ENCODE measurements around the gene CDKN1A. TPM values are rescaled to one million over a fixed set of nuclear protein-coding genes. Genes with fewer than 3 reads are reported as not detected.
A peak's percentile ranks its signal among the peaks of the same experiment; 100 is the strongest.

Gene CDKN1A
- total RNA-seq, 4 donors from 2014 or later = 49.7 to 137 (median 81.7) TPM

DNA sequence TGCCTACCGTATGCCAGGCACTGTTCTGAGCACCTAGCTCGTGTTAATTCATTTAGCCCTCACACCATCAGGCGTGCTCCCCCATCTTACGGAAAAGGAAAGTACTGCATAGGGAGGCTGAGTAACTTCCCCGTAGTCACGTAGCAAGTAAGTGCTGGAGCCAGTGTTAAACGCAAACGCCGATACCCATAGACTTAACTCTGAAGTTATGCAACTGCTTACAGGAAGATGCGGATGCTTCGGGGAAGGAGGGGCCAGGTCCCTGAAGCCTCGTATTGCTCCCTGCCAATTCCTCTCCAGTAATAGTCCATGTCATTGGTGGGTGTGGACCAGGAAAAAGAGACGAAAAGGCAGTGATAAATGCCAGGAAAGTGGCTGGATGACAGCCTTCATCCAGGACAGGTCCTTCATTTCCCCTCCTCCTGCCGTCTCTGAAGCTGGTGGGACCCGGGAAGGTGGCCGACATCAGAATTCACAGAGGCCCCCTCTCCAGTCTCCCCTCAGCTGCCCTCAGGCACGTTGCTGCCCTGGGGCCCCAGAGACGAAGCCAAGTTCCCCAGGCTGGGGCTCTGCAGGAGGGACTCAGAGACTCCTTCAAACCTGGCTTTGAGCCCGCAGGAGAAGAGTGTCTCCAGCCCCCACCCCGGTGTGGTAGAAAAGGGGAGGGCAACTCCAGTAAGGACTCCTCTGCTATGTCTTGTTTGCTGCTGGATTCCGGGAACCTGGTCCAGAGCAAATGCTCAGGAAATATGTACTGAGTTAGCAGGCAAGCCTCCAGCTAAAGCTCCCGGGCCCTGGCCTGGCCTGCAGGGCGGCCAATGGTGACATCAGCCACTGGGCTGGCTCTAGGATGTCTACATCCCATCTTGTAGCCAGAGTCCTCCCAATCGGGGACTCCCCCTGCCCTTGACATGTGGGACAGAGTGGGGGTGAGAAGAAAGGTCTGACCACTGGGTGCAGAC, 56.9 kb downstream of the CDKN1A start:
- peak overlapping the region; percentile 1 to 39 for H3K4me3 ChIP-seq
- 2 to 9% methylated on average over 6 of the region's 24 CpGs for WGBS, 2 donors (ENCODE audit: low coverage in 1 of 2)

More for the DNA sequence above, 56.9 kb downstream of the CDKN1A start:
- Histone ChIP-seq H3K36me3 (no peaks in the 10 kb centered on the region), H3K4me1 (peaks cover 0 to 19% (median 4%) of the 10 kb centered on the region in 3 donors), H3K27ac (peak overlapping the region; percentile 7 to 81 (median 81)), H3K9me3 (no peaks in the 10 kb centered on the region), H3K27me3 (no peaks in the 10 kb centered on the region)
- TF ChIP-seq EP300 (IDR thresholded peaks at IDR 0.05) = no peak
- peak; percentile 91 for TF ChIP-seq POLR2AphosphoS5 (IDR thresholded peaks at IDR 0.05)
- TF ChIP-seq, protein P1, sequence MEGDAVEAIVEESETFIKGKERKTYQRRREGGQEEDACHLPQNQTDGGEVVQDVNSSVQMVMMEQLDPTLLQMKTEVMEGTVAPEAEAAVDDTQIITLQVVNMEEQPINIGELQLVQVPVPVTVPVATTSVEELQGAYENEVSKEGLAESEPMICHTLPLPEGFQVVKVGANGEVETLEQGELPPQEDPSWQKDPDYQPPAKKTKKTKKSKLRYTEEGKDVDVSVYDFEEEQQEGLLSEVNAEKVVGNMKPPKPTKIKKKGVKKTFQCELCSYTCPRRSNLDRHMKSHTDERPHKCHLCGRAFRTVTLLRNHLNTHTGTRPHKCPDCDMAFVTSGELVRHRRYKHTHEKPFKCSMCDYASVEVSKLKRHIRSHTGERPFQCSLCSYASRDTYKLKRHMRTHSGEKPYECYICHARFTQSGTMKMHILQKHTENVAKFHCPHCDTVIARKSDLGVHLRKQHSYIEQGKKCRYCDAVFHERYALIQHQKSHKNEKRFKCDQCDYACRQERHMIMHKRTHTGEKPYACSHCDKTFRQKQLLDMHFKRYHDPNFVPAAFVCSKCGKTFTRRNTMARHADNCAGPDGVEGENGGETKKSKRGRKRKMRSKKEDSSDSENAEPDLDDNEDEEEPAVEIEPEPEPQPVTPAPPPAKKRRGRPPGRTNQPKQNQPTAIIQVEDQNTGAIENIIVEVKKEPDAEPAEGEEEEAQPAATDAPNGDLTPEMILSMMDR (IDR thresholded peaks at IDR 0.05) = peak in 3 of 4 experiments; percentile 7 to 41 (median 14)
- TF ChIP-seq POLR2A (IDR thresholded peaks at IDR 0.05) = peak in 1 of 2 donors; percentile 16
- ATAC-seq = peak; percentile 91

Small RNA genes lying within 50 kb of the gene (small RNA-seq; reads per million reads assigned to genes)
- gene RF00019 = 0 reads per million in 4 donors
- 0 to 0.49 (median 0.04) reads per million in 4 donors for gene RNU1-88P

Other genes with a start within 250 kb of the CDKN1A start
- 1 to 10 TPM in 1 of 4 donors, not detected in 3; 2.0 TPM for gene PXT1, start 235.9 kb upstream of the CDKN1A start, total RNA-seq
- gene KCTD20, start 235.7 kb upstream of the CDKN1A start, total RNA-seq = 10 to 100 TPM; 60.2 to 92.9 (median 67.6) TPM
- gene STK38, start 131.2 kb upstream of the CDKN1A start, total RNA-seq = 10 to 100 TPM; 20.5 to 51.0 (median 40.6) TPM
- 100 to 1,000 TPM; 108 to 195 (median 156) TPM for gene SRSF3, start 84.4 kb upstream of the CDKN1A start, total RNA-seq
- 1 to 10 TPM in 1 of 4 donors, under 1 TPM in 2, not detected in 1; 0.67 to 1.6 (median 0.89) TPM for gene RAB44, start 19.1 kb downstream of the CDKN1A start, total RNA-seq
- gene CPNE5, start 160.7 kb downstream of the CDKN1A start, total RNA-seq = 1 to 10 TPM in 2 of 4 donors, under 1 TPM in 2; 0.42 to 2.3 (median 1.5) TPM
- 10 to 100 TPM; 13.5 to 28.5 (median 24.0) TPM for gene PPIL1, start 196.1 kb downstream of the CDKN1A start, total RNA-seq
- gene C6orf89, start 207.2 kb downstream of the CDKN1A start, total RNA-seq = 10 to 100 TPM; 62.1 to 73.8 (median 69.8) TPM

Data from gastroesophageal sphincter (tissue), 4 donors.